GM21423 (cell line): Measurements from ENCODE around the gene MRPL36.
"Not testable (repeated sequence)": the region's sequence is repeated elsewhere in the genome, so short reads cannot be mapped to it uniquely, and the experiment has no call there.

ENCODE experiments used
- ATAC-seq: cut with Tn5 transposase; IDR thresholded peaks from one replicate; pipeline ENCODE4 v1.9.1; 2021; ENCODE audit warnings: mild to moderate bottlenecking, moderate library complexity; ENCODE audit not compliant: unreplicated experiment

MRPL36 gene

DNA sequence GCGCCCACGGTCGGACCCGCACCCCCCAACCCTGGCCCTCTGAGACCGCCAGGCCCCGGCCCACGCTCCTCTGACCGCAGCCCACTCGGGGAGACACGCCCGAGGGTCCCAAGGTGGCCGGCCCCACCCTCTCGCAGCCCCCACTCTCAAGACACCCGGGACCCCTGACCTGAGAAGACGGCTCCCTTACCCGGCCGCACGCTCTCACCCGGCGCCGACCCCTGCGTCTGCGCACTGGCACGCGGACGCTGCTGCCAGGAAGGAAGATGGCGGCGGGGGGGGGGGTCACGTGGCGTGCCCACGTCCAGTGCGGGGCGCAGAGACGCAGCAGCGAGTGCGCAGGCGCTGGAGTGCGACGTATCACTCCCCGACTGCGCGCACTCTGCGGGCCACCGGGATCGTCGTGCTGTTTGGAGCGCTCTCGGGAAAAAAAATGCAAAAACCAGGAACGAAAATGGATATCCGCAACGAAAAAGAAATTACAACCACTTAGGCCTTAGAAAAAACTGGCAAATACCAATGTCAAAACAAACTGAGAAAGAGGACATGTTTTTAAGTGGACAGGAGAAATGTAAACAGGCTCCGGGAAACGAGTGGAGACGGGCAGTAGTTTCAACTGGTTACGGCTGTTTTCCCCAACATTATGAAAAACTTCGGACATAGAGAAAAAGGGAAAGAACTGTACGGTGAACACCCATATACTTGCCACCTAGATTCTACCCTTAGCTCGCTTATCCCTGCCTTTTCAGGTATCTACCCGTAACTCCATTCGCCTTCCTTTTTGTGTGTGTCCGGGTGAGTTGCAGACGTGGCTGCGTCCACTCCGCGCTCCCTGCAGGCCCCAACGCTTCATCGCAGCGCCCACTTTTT is at the start of gene MRPL36:
Gene MRPL36 (minus strand): TSS at position 236 of the 870 bp plus-strand sequence. CDS start 902 bp downstream, outside the sequence.
- ATAC-seq, result peak; percentile 35

DNA sequence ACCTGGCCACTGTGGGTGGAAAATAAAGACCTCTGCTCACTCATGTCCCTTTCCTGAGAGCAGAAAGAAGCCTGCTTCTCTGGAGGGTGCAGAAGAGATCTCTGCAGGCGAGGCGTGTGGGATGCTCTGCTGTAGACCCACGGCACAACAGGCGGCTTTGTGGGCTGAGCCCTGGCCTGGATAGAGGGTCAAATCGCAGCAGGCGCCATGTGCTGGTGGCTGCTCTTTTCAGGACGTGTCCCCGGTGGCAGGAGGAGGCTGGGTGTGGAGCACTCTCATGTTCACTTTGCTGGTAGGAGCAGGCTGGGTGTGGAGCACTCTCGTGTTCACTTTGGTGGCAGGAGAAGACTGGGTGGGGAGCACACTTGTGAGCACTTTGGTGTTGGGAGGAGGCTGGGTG is 48.0 kb upstream of the MRPL36 start:
- no peak for ATAC-seq

DNA sequence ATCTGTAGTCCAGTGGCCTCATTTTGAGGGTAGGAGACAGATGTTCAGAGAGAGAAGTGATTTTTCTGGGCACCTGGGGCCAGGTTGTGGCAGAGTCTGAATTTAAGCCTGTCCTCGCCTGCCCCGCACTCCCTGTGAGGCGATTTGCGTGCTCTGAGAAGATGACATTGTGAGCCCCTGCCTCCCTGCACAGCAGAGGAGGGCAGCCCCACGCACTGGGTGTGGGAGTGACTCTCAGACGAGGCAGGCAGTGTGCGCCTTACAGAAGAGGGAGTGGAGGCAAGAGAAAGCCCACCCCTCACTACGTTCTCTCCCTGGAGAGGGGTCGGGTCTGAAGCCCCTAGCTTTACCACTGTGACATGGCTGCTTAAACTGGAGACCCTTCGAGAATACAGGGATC is 47.4 kb upstream of the MRPL36 start:
- ATAC-seq, result no peak

DNA sequence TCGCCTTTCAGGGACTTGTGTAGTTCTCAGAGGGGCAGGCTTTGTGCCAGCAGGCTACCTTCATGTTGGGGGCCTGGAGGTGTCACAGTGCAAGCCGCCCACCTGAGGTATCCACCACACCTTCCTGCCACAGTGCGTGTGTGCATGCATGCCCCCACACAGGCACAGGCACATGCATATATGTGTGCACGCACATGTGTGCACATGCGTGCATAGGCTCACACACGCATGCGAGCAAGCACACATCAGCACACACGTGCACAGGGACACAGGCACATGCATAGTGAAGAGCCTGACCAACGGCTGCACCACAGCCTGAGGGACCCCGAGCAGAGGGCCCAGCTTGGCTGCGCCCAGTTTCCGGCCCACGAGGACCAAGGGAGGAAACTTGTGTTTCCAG is 46.9 kb upstream of the MRPL36 start:
- ATAC-seq, result no peak

- no peak for ATAC-seq
Observed at GRCh38 chr5:1845696-1846095, 46.1 kb upstream of the MRPL36 start.

DNA sequence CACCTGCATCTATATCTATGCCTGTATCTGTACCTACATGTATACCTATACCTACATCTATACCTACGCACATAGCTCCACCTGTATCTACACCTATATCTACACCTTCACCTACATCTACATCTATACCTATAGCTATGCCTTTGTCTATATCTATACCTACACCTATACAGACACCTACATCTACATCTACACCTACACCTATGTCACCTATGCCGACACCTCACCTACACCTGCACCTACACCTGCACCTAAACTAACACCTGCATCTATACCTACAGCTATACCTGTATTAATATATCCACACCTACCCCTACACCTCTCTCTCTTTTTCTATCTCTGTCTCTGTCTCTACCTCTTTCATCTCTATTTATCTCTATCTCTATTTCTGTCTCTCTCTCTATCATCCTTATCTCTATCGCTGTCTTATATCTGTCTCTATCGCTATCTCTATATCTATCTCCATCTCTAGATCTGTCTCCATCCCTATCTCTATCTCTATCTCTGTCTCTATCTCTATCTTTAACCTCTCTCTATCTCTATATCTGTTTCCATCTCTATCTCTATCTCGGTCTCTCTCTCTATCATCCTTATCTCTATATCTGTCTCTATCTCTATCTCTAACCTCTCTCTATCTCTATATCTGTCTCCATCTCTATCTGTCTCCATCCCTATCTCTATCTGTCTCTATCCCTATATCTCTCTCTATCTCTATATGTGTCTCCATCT is 45.2 kb upstream of the MRPL36 start:
- ATAC-seq, result no peak

DNA sequence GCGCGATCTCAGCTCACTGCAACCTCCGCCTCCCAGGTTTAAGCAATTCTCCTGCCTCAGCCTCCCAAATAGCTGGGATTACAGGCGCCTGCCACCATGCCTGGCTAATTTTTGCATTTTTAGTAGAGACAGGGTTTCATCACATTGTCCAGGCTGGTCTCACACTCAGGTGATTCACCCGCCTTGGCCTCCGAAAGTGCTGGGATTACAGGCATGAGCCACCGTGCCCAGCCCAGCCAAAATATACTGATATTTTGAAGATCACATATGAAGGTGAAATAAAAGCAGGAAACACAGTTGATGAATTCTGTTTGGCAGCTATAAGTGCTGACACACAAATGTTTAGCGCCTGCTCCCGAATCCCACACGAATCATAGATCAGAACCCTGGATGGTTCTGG is 44.1 kb upstream of the MRPL36 start:
- ATAC-seq, result not testable (repeated sequence)

DNA sequence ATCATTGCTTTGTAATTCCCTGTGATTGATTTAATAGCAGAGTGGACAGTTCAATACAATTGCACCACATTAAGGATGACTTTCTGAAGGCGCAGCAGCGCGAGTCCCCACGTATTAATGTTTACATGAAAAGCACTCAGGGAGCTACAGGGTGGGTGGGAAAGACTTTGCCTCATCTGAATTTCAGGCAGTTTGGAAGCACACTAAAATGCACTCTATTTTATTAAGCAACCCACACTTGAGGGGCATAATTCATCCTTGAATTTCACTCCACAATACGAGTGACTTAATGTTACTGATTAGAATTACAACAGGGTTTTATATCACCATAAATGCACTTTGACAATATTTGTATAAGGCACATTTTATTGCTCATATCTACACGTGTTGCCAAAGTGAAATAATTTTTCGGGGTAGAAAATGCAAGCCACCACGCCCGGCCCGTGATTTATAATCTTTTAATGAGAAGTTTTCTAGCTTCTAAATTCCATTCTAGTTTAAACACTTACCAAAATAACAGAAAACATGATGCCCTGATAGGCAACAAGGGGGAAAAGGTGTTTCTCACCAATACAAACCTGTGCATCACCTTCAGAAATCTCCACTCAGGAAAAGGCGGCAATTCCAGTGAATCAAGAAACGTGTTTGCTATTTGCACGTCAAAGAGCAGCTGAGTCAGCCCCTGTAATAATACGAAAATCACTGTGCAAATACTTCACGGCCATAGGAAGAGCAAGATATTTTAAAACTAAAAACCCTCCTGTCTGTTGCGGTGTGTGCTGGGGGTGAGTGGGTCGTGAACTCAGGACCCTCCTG is 42.6 kb upstream of the MRPL36 start:
- no peak for ATAC-seq

- no peak for ATAC-seq
Observed at GRCh38 chr5:1840741-1841521, 41.3 kb upstream of the MRPL36 start.

DNA sequence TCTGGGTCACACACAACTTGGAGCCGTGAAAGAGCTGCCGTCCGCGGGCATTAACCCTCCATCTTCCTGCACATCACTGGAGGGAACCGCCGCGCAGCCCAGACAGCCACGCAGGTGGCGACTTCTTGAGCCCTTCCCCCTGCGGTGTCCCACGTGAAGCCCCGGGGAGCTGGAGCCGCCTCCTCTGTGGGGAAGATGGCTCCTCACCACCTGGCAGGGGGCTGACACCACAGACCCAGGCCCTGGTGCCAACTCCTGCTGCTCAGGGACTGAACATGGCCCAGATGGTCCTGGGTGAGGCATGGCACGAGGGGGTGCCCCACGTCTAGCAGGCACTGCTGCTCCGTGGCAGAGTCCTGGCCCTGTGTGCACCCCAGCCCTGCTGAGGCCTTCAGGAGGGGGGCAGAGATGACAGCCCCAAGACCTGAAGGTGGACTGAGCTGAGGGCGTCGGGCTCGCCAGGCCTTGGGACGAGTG is 40.5 kb upstream of the MRPL36 start:
- no peak for ATAC-seq

GRCh38 chr5:1838013-1838412 is 38.4 kb upstream of the MRPL36 start:
- no peak for ATAC-seq

DNA sequence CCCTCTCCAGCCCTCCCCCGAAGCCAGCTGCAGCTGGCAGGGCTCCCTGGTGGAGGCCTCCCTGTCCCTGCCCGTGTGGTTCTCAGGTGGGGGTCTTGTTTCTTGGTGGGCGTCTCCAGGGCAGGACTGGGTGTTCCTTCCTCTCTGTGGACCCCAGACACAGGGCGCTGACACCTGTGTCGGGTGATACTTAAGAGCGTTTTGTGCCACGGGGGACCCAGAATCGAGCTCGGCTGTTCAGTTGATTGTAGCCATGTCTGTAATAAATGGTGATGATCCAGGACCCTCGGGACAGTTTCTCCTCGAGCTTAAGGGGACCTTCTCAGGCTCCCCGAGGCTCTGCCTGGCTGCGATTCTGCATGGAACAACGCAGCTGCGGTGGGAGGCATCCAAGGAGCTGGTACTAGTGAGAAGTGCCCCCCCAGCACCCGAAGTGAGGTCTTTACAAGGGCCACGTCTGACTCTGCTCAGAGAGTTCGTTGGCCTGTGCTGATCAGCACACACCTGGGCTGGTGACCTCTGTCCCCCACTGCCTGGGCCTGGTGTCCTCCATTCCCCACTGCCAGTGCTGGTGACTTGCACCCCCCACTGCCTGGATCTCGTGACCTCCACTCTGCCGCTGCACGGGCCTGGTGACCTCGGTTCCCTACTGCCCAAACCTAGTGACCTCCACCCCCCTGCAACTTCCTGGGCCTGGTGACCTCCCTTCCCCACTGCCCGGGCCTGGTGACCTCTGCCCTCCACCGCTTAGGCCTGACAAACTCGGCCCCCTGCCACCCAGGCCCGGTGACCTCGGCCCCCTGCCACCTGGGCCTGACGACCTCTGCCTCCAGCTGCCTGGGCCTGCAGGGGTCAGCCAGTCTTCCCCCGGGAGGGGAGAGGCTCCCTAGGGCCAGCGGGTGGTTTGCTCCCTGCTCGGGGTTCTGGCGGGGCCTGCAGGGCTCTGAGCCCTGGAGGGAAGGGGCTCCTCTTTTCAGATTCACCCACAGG is 37.5 kb upstream of the MRPL36 start:
- no peak for ATAC-seq

- no peak for ATAC-seq
Observed at GRCh38 chr5:1836176-1836890, 36.7 kb upstream of the MRPL36 start.

DNA sequence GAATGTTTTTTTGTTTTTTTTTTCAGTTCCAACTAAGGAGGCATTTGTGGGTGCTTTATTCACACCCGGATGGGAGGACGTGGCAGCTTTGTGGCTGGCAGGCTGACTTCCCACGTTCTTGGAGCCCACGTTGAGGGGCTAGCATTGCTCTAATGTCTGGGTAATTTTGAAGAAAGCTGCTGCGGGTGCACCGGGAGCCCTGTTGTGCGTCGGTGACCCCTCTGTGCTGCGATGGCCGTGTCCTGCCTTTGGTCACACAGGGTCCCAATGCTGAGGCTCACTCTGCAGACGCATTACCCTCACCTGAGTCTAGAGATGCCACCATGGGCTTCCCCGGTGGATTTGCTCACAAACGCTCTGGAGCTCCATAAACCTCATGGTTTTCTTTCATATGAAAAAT is 35.8 kb upstream of the MRPL36 start:
- ATAC-seq, result no peak

DNA sequence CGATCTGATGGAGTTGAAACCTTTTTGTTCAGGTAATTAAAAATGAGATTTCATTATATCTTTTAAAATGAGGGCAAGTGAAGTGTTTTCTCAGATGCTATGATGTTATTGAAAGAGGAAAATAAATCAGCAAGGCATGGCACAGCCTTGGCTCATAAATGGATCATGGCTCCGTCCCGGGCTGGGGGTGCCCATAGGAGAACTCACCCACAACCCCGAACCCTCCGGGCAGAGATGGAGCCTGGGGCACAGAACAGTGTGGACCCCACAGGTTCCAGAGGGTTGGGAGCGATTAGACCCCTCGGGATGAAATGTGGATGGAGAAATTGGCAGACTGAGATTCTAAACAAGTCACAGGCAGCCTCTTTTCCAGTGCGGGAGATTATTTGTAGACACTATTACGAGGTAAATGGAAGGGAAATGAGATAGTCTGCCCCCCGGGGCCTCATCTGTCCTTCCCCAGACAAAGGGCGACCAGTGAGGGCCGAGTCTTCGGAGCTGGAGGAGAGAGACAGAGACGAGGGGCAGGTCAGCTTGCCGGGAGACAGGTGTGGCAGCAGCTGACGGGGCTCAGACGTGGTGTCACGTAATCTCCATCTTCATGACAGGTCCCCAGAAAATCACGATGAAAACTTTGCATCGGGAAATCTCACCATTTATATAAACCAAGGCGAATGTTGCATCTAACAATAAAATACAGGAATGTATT is 35.2 kb upstream of the MRPL36 start:
- no peak for ATAC-seq

- no peak for ATAC-seq
Observed at GRCh38 chr5:1834022-1834551, 34.5 kb upstream of the MRPL36 start.

GRCh38 chr5:1833264-1834021 is 33.8 kb upstream of the MRPL36 start:
- no peak for ATAC-seq
